WTC11 (cell line): ENCODE results near the gene GTF3C1. TPM values are rescaled to one million over a fixed set of nuclear protein-coding genes. Genes with fewer than 3 reads are reported as not detected.

Experiments
- ATAC-seq: fragments of 200-7000 bp; cut with Tn5 transposase; 2 replicates; pipeline ENCODE4 v1.10.0; 2021; ENCODE audit warnings: mild to moderate bottlenecking, moderate library complexity
- CTCF ChIA-PET: fragments of 300-600 bp; sonication (Branson Sonifier 250); formaldehyde crosslinking; loops from one replicate; lab custom pipeline; 2021; ENCODE audit warnings: antibody characterized with exemption; lab: Charles Lee
- POLR2A ChIA-PET: fragments of 350-600 bp; sonication (Branson Sonifier 250); formaldehyde crosslinking; loops from one replicate; lab custom pipeline; 2021; ENCODE audit warnings: antibody characterized with exemption; lab: Charles Lee
- DNase-seq: peaks from one replicate; pipeline ENCODE4 v3.0.0; 2021; ENCODE audit warnings: low spot score
- H3K27ac Mint-ChIP-seq: 2 replicates; pipeline ENCODE4 v1.8.0; 2021; ENCODE audit warnings: mixed read lengths
- H3K27me3 Mint-ChIP-seq: 2 replicates; pipeline ENCODE4 v1.8.0; 2021; ENCODE audit warnings: low read depth, mild to moderate bottlenecking, moderate library complexity, mixed read lengths
- H3K36me3 Mint-ChIP-seq: 2 replicates; pipeline ENCODE4 v1.8.0; 2021; ENCODE audit warnings: mixed read lengths
- H3K4me1 Mint-ChIP-seq: 2 replicates; pipeline ENCODE4 v1.8.0; 2022; ENCODE audit warnings: mixed read lengths
- H3K4me3 Mint-ChIP-seq: 2 replicates; pipeline ENCODE4 v1.8.0; 2021; ENCODE audit warnings: mild to moderate bottlenecking, moderate library complexity, mixed read lengths
- H3K9me3 Mint-ChIP-seq: 2 replicates; pipeline ENCODE4 v1.8.0; 2021; ENCODE audit warnings: mixed read lengths
- CDX4 ChIP-seq: fragments of 250-450 bp; sonication (Bioruptor Pico); IDR thresholded peaks from 2 replicates; pipeline ENCODE4 v1.9.0; 2021; ENCODE audit warnings: moderate library complexity, mild to moderate bottlenecking, inconsistent platforms, borderline replicate concordance
- E2F1 ChIP-seq: sonication (generic); formaldehyde crosslinking; IDR thresholded peaks from 2 replicates; pipeline ENCODE4 v1.8.0; 2022; ENCODE audit warnings: mild to moderate bottlenecking, missing genetic modification reagents
- E2F5 ChIP-seq: sonication (generic); formaldehyde crosslinking; IDR thresholded peaks from 2 replicates; pipeline ENCODE4 v1.8.1; 2022; ENCODE audit warnings: mild to moderate bottlenecking, moderate library complexity, missing genetic modification reagents
- FOXJ3 ChIP-seq: sonication (generic); formaldehyde crosslinking; IDR thresholded peaks from 2 replicates; pipeline ENCODE4 v1.9.0; 2021; ENCODE audit warnings: missing genetic modification reagents, mild to moderate bottlenecking, borderline replicate concordance
- FOXK1 ChIP-seq: sonication (generic); formaldehyde crosslinking; IDR thresholded peaks from 2 replicates; pipeline ENCODE4 v1.8.0; 2022; ENCODE audit warnings: mild to moderate bottlenecking, moderate library complexity, missing genetic modification reagents
- FOXP1 ChIP-seq: sonication (generic); formaldehyde crosslinking; IDR thresholded peaks from 2 replicates; pipeline ENCODE4 v1.8.0; 2022; ENCODE audit warnings: missing genetic modification reagents, mild to moderate bottlenecking, moderate library complexity, borderline replicate concordance
- GTF2I ChIP-seq: fragments of 250-450 bp; sonication (Bioruptor Pico); conservative IDR thresholded peaks from 2 replicates; pipeline ENCODE4 v1.4.0; 2021; ENCODE audit warnings: mild to moderate bottlenecking
- HMGXB4 ChIP-seq: sonication (generic); formaldehyde crosslinking; IDR thresholded peaks from 2 replicates; pipeline ENCODE4 v1.8.1; 2023; ENCODE audit warnings: mild to moderate bottlenecking, moderate library complexity, missing genetic modification reagents
- IRF2 ChIP-seq: sonication (generic); formaldehyde crosslinking; IDR thresholded peaks from 2 replicates; pipeline ENCODE4 v1.8.0; 2022; ENCODE audit warnings: low read depth, missing genetic modification reagents, borderline replicate concordance
- OVOL2 ChIP-seq: fragments of 250-450 bp; sonication (Bioruptor Pico); IDR thresholded peaks from 2 replicates; pipeline ENCODE4 v1.9.0; 2021; ENCODE audit warnings: mild to moderate bottlenecking, borderline replicate concordance
- PRDM15 ChIP-seq: sonication (generic); formaldehyde crosslinking; IDR thresholded peaks from 2 replicates; pipeline ENCODE4 v1.8.0; 2022; ENCODE audit warnings: missing genetic modification reagents
- SMAD4 ChIP-seq: sonication (generic); formaldehyde crosslinking; IDR thresholded peaks from 2 replicates; pipeline ENCODE4 v1.8.0; 2022; ENCODE audit warnings: mild to moderate bottlenecking, missing genetic modification reagents
- TEAD1 ChIP-seq: sonication (generic); formaldehyde crosslinking; IDR thresholded peaks from 2 replicates; pipeline ENCODE4 v1.8.0; 2022; ENCODE audit warnings: mild to moderate bottlenecking, missing genetic modification reagents
- TP53 ChIP-seq: sonication (generic); formaldehyde crosslinking; IDR thresholded peaks from 2 replicates; pipeline ENCODE4 v1.8.1; 2023; ENCODE audit warnings: mild to moderate bottlenecking, missing genetic modification reagents
- ZBTB21 ChIP-seq: sonication (generic); formaldehyde crosslinking; IDR thresholded peaks from 2 replicates; pipeline ENCODE4 v1.8.1; 2023; ENCODE audit warnings: mild to moderate bottlenecking, missing genetic modification reagents, borderline replicate concordance
- ZNF219 ChIP-seq: sonication (generic); formaldehyde crosslinking; IDR thresholded peaks from 2 replicates; pipeline ENCODE4 v1.8.0; 2023; ENCODE audit warnings: missing genetic modification reagents, mild to moderate bottlenecking, borderline replicate concordance
- ZNF232 ChIP-seq: sonication (generic); formaldehyde crosslinking; IDR thresholded peaks from 2 replicates; pipeline ENCODE4 v1.8.0; 2022; ENCODE audit warnings: mild to moderate bottlenecking, missing genetic modification reagents
- ZNF263 ChIP-seq: sonication (generic); formaldehyde crosslinking; IDR thresholded peaks from 2 replicates; pipeline ENCODE4 v1.8.1; 2022; ENCODE audit warnings: low read depth, mild to moderate bottlenecking, moderate library complexity, missing genetic modification reagents
- ZNF396 ChIP-seq: fragments of 250-450 bp; sonication (Bioruptor Pico); IDR thresholded peaks from 2 replicates; pipeline ENCODE4 v1.8.0; 2021; ENCODE audit warnings: mild to moderate bottlenecking, moderate library complexity, borderline replicate concordance
- ZNF423 ChIP-seq: fragments of 250-450 bp; sonication (Bioruptor Pico); IDR thresholded peaks from 2 replicates; pipeline ENCODE4 v2.1.2; 2022; ENCODE audit warnings: mild to moderate bottlenecking, moderate library complexity
- ZNF512 ChIP-seq: sonication (generic); formaldehyde crosslinking; IDR thresholded peaks from 2 replicates; pipeline ENCODE4 v1.8.1; 2022; ENCODE audit warnings: missing genetic modification reagents, borderline replicate concordance
- ZNF532 ChIP-seq: fragments of 250-450 bp; sonication (Bioruptor Pico); IDR thresholded peaks from 2 replicates; pipeline ENCODE4 v1.9.0; 2021; ENCODE audit warnings: mild to moderate bottlenecking, borderline replicate concordance
- total RNA-seq: library from RNA; stranded (reverse); gene quantifications from 3 replicates; pipeline ENCODE4 v1.2.3, GENCODE V29; 2021

The GTF3C1 gene
- total RNA-seq, 1 experiment from 2014 or later, result 146 TPM

GRCh38 chr16:27596411-27596810 is 46.7 kb upstream of the GTF3C1 start:
- no peaks in the 10 kb centered on the region for H3K27me3 Mint-ChIP-seq
- ChIA-PET CTCF (interaction anchor here (1.3 kb wide), 1 partner anchor 183 kb away, joined by 6 read pairs; no protein-coding TSS in a partner anchor), POLR2A (no interaction called here)
- H3K4me1 Mint-ChIP-seq, result peaks cover 28% of the 10 kb centered on the region
- DNase-seq (no peak), ATAC-seq (no peak)
- no peak overlapping the region for H3K4me3 Mint-ChIP-seq
- no peaks in the 10 kb centered on the region for H3K36me3 Mint-ChIP-seq
- no peaks in the 10 kb centered on the region for H3K9me3 Mint-ChIP-seq
- TF ChIP-seq ZNF219 (no peak), SMAD4 (CRISPR knock-in tag) (no peak), FOXK1 (CRISPR knock-in tag) (no peak), FOXJ3 (CRISPR knock-in tag) (no peak), FOXP1 (no peak), E2F1 (no peak)
- no peak overlapping the region for H3K27ac Mint-ChIP-seq

- no peaks in the 10 kb centered on the region for H3K27me3 Mint-ChIP-seq
- H3K4me1 Mint-ChIP-seq, result peaks cover 26% of the 10 kb centered on the region
- H3K9me3 Mint-ChIP-seq, result no peaks in the 10 kb centered on the region
- TF ChIP-seq PRDM15, result no peak
- no peak for TF ChIP-seq ZNF512 (CRISPR knock-in tag)
- no peak for TF ChIP-seq HMGXB4 (CRISPR knock-in tag)
- TF ChIP-seq ZNF532, result no peak
- TF ChIP-seq ZNF232, result no peak
- TF ChIP-seq OVOL2 (CRISPR knock-in tag), result no peak
- TF ChIP-seq E2F5 (CRISPR knock-in tag), result no peak
- TF ChIP-seq ZNF263 (CRISPR knock-in tag), result no peak
- no peak for TF ChIP-seq ZNF423 (CRISPR knock-in tag)
- no peak for TF ChIP-seq ZNF396
- TF ChIP-seq TP53 (CRISPR knock-in tag), result no peak
- TF ChIP-seq GTF2I, result no peak
- no peak for TF ChIP-seq CDX4 (CRISPR knock-in tag)
- no peak for TF ChIP-seq IRF2 (CRISPR knock-in tag)
- no peak for TF ChIP-seq TEAD1 (CRISPR knock-in tag)
- no peak for TF ChIP-seq ZBTB21
- DNase-seq (no peak), ATAC-seq (no peak)
- H3K4me3 Mint-ChIP-seq, result no peak overlapping the region
- POLR2A ChIA-PET, result no interaction called here
- CTCF ChIA-PET, result interaction anchor here (1.3 kb wide), 1 partner anchor 184 kb away, joined by 6 read pairs; no protein-coding TSS in a partner anchor
- no peaks in the 10 kb centered on the region for H3K36me3 Mint-ChIP-seq
- H3K27ac Mint-ChIP-seq, result no peak overlapping the region
Observed at GRCh38 chr16:27595993-27596392, 46.3 kb upstream of the GTF3C1 start.
